ENCODE data around the gene SUMF1.

SUMF1 gene

DNA sequence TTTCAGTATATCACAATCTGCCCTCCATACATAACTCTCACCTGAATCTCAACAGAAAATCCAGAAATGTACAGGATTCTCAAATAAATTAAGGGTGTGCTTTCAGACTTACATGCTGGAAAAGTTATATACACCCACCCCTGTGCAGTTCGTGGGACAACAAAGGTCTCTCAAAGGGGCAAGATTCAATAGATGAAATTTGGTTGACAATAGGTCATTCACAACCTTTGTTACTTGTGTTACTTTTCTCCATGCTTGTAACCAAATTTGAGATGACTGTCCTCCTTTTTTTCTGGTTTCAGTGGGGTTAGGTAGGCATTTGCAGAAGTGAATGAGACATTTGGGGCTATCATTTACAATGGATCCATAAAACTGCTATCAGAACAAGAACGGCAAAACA lies 91.2 kb downstream of the SUMF1 start:
- DNase-seq = no peak

DNA sequence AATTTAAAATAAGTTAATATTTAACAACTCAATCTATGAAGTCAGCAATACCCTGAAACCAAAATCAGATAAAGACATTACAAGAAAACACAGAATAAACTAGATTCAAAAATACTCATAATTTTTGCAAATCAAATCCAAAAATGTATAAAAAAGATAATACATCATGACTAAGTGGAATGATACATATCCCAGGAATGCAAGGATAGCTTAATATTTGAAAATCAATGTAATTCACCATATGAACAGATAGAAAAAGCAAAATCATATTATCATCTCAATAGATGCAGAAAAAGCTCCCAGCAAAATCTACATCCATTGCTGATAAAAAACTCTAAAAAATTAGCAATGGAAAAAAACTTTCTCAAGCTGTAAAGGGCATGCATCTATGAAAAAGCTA lies 93.4 kb downstream of the SUMF1 start:
- no peak for DNase-seq

DNA sequence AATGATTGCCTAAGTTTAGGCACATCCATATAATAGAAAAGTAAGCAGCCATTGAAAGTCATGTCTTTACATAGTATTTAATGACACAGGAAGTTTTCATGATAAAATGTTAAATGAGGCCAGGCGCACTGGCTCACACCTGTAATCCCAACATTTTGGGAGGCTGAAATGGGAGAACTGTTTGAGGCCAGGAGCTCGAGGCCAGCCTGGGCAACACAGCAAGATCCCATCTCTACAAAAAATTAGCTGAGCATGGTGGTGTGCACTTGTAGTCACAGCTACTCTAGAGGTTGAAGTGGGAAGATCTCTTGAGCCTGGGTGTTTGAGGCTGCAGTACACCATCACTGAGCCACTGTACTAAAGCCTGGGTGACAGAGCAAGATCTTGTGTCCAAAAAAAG lies 104.5 kb downstream of the SUMF1 start:
- no peak for DNase-seq

DNA sequence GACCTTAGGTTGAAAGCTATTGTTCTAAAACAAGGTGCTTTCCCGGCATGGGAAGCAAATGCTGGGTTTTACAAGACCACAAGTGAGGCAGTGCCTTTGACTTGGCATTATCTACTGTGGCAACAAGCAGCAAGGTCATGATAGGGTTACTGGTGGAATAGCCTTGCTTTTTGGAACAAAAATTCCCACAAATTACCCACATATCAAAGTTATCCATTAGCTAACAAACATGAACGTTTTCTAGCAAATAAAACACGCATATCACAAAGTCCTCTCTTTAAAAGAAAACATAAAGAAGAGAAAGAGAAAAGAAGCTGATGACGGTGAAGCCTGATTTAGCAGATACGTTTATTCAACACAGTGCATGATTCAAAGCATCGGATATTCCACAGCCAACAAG lies 106.3 kb downstream of the SUMF1 start:
- no peak for DNase-seq

DNA sequence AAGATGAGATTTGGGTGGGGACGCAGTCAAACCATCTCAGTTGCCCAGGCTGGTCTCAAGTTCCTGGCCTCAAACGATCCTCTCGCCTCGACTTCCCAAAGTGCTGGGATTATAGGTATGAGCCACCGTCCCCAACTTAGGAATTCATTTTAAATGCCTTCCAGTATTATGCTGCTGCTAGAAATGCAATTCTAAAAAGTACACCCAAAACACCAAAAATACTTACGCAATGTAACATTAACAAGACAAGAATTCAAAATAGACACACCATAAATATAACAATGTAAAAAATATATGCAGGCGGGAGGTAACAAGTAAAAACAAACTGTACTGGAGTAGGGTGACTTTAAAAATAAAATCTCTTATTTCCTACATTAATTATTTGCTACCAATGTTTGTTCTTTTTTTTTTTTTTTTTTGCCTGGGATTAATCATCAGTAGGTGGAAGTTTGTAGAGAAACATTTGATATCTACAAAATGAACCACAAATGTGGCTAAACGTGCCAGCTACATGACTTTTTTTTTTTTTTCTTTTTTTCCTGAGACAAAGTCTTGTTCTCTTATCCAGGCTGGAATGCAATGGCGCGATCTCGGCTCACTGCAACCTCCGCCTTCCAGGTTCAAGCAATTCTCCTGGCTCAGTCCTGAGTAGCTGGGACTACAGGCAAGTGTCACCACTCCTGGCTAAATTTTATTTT lies 107.1 kb downstream of the SUMF1 start:
- DNase-seq = no peak

DNA sequence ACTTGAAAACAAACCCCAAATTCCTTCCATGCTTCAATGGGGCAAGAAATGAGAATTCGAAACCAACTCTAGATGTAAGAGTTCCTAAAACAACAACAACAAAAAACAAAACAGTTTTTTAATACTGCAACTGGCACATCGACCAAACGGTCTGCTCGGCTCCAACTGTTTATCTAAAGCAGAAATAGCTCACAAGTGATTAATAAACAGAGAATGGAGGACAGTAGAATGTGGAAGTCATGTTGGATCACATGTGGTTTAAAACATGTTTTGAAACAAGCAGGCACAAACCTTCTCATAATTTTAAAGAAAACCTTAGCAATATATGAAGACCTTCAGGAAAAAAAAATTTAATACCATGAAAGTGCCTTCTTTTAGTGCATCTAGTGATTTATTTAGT lies 108.8 kb downstream of the SUMF1 start:
- DNase-seq = no peak

DNA sequence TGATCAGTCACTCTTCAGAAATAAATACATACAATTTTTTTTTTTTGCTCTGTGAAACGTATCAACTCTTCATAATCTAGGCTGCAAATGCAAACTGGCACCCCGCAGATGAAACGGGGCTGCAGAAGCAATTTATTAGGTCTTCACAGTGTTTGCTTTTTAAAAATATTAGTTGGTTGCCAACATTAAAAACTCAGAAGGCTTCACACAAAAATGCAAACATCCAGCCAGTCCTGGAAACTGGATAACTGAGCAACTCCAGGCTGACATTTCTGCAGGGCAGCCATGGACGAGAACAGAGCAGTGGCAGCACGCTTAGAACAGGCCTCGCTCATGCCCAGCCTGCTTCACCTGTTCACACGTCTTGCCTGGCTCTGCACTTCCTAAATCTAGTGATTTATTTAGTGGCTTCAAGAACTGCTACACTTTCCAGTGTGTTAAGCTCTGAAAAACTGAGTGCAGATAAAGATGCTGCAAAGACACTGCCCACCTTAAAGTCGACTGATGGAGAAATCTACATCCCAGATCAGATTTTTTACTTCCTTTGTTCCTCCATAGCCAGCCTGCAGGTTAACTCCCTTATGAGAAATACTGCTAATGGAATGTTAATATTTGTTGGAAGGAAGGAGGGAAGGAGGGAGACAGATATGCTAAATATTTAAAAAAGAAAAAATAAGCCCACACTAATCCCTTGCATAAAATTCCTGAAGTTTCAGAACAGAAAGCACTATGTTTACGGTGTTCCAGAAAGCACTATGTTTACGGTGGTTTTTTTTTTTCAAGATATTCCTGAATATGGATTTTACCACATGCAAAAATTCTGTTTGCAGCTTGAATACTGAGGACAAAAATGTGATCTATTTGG lies 110.3 kb downstream of the SUMF1 start:
- DNase-seq = no peak

DNA sequence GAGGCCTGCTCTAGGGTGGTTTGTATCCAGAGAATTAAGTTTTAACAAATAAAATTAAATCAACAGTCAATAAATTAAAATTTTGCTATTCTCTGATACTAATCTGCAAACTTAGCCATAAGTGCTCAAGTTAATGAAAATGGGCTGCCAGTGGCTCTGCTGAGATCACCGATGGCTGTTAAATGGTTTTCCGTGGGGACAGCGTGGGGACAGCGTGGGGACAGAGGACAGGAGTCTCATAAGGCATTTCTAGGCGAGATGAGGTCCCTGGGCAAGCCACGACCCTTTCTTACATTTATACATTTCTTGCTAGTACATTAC lies 110.9 kb downstream of the SUMF1 start:
- DNase-seq = no peak

DNA sequence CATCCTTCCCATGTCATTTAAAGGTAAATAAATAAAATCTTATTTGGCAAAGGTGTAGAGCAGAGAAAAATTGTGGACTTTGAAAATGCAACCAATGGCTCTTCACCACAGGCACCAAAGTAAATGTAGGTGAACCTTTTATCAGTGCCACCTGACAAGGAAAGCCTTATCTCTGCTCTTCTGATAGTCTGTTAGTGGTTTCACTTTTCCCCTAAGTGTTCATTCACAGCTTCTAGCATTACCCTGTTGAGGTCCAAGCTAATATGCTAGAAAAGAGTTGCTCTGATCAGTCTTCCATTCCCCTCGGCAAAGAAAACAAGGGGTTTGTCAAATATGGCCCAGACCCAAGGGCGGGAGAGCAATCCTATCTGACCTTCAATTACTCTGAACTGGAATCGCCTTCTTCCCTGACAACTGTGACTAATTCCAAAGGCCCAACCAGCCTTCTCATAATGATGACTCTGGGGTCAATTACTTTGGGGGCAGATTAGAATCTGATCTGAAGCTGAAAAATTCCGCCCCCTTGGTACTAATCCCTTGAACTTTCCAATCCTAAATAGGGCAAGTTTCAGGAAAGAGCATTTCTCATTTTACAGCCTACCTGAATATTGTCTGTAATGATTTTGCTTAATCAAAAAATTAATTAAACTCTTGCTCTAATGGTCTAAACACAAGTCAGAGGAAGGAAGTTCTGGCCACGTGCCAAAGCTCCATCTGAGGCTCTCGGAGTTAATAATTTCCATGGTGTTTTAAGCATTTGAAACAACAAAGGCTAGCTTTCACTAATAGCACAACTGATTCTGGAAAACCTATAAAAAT lies 111.5 kb downstream of the SUMF1 start:
- no peak for DNase-seq

DNA sequence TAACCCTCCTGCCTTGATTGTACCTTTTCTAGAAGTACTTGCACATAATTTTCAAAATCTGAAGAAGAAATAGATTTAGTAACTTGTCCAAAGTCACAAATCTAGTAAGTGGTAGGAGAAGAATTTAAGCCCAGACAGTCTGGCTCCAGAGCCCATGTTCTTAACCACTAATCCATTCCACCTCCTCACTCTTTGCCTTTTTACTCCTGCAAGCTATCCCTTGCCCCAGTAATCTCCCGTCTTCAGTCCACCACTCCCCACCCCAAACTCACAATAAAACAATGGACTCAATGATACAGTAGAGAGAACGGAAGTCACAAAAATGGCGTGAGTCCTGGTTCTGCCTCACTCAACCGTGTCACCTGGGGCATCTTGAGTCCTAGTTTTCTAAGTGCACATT lies 115.2 kb downstream of the SUMF1 start:
- DNase-seq = no peak

DNA sequence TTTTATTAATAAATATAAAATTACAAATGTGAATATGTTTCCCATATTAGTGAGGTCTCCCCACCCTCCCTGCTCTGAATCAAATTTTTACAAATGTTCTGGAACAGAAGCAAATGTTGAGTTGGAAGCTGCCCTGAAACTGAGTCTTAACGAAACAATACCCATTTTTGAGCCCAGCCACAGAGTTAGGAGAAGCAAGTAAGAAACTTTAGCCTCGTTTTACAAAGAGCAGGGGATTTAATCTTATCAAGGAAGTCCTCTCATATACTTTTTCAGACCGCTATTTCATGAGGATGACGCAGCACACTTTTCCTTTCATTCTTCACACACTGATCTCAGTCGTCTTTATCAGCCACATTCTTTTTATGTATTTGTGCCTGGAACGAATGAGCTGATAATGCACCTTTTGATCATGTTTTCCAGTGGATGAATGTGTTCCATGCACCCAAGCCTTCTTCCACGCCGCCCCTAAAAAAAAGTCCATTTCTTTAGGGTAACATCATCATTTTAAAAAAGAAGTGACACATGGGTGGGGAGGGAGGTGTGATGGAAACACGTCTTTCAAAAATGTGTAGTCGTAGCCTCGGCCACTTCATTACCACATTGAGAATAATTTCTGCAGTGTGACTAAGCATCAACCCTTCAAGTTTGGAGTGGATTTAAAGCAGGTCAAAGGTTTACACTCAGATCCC lies 115.8 kb downstream of the SUMF1 start:
- no peak for DNase-seq

DNA sequence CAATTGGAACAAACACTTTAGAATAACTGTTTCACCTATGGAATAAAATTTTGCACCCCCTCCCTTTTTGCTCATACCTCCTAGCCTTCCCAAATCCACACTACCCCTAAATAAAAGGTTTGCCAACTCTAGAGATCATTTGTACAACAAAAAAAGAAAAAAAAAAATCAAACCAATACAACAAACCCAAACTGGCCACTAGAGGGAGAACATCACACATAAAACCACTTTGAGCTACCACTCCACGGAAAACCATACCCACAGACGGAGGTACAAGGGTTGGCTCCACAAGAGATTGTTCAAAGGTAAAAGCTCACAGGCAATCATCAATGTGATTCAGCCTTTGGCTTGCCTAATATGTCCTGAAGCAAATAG lies 116.3 kb downstream of the SUMF1 start:
- peak; percentile 4 to 37 for DNase-seq

DNA sequence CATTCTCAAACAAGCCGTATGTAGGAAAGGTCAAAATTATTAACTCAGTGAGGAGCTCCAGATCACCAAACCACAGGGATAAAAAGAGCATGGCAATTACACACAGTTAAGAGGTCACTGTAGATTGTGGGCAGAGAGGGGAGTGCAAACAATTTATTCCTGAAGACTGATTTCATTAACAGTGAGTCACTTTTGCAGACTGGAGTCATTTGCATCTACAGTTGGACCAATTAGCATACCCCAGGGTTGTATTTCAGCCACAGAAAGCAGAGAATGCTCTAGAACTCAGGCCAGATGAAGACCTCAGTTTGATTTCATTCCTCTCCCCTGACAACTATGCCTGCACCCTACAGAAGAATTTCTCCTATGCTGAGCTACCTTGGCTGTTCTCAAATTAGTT lies 123.8 kb downstream of the SUMF1 start:
- no peak for DNase-seq

DNA sequence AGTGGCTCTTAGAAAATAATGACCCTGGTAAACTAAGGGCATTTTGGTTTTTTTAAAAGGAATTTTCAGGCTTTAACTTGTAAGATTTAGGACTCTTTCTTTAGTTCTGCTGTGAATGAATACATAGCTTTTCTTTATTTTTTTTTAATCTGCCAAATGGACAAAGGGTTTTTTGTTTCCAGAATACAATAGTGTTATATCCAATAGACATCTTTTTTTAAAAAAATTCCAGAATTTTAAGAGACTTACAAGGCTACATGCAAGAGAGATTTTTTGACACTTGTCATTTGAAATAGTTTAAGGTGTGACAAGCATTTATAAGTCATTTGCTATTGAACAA lies 125.8 kb downstream of the SUMF1 start:
- DNase-seq = no peak

DNA sequence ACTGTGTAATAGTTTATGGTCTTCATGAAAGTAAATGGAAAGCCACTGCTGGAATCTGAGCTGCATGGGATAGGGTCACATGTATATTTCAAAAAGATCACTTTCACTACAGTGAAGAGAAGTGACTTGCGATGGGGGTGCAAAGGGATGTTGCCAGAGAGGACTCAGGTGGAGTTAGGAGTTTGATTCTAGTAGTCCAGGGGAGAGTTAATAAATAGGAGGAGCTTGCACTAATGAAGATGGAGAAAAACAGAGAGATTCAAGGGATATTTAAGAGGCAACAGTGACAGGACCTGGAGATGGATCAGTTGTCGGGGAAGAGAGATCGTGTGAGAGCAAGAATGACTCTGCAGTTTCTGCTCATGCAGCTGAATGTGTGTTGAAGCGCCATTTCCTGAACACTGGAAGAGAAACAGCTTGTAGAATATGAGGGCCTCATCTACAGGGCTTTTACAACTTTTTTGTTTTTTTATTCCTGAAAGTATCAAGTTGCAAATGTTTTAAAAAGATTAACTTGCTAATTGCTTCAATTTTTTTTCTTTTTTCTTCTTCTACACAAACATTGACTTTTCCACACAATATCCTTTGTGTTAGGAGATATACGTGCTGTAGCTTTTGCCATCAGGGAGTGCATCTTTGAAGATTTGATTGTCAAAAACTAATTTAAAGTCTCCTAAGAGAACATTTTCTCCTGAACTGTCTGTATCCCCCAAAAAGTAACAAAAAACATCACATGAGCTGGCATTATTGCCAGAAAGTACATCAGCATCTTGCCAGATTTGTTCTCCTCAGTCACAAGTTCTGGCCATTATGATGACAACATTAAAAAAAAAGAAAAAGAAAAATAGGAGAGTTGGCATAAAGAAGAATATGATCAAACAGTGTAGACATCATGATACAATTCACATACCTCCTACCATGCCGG lies 126.4 kb downstream of the SUMF1 start:
- DNase-seq = no peak

DNA sequence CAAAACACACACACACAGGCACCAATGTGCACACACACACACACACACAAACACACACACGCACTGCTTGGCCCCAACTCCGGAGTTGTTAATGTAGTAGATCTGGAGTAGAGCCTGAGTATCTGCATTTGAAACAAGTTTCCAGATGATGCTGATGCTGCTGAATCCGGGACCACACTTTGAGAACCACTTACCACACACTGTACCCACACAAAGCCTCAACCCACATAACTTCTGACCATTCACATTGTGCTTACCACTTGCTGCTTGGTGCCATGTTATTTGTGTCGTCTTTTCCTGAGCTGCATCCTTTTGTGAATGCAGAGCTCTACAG lies 127.0 kb downstream of the SUMF1 start:
- DNase-seq = no peak

DNA sequence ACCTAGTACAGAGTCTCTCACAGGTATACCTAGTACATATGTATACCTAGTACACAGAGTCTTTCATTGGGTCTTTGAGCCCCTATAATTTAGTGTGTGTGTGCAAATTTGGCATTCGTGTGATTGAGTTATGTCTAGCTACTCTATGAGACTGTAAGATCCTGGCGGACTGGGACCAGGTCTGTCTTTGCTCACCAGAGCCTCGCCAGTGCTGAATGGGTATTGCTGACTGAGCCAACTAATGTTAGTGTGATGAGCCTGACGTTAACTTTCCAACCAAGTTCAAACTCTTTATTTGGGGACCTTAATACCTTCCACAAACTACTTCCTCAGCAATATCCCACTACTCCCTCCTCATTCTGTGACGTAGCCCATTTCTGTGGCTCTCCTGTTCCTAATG lies 128.3 kb downstream of the SUMF1 start:
- DNase-seq = no peak

DNA sequence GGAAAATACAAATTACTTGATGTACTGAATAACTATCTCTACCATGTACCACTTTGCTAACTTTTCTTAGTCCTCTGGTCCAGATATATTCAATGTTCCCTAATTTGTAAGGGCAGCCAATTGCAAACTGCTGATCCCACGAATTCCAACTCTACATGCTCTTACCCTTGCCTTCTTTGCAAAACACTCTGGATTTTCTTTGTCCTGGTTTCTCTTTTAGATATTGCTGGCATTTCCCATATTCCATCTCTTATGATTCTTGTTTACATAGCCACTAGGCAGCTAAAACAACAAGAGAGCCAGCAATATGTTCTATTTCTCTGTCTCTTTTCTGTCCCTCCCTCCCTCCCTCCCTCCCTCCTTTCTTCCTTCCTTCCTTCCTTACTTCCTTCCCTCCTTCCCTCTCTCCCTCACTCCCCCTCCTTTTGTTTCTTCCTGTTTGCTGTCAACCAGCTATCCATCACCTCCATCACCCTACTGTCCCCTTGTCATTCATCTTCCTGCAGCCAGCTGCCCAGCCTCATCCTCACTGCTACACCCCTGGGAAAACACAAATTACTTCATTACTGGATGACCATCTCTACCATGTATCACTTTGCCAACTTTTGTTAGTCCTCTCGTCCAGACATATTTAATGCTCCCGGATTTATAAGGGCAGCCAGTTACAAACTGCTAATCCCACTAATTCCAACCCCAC lies 130.1 kb downstream of the SUMF1 start:
- DNase-seq = no peak

DNA sequence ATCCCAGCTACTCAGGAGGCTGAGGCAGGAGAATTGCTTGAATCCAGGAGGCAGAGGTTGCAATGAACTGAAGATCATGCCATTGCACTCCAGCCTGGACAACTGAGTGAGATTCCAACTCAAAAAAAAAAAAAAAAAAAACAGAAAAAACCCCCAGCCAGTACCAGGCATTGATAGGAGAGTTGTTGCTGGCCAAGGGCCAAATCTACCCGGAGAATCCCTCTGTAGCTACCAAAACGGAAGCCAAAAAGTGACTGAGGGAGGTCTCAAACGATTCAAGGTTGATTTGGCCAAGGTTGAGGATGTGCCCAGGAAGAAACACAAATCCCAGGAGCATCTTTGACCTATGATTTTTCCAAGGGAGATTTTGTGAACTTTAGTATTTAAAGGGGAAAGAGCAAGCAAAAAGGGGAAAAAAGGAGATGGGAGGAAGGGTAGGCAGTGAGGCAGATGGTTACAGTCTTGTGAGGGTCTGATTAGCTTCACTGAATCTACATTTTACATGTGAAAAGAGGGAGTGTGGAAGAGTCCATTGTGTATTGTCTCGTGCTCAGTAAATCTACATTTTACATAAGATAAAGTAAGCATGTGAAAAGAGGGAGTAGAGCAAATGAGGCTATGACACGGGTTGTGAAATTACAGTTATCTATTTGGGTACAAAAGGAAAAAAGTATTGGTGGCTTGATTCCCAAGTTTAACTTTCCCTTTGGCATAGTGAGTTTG lies 131.1 kb downstream of the SUMF1 start:
- no peak for DNase-seq

DNA sequence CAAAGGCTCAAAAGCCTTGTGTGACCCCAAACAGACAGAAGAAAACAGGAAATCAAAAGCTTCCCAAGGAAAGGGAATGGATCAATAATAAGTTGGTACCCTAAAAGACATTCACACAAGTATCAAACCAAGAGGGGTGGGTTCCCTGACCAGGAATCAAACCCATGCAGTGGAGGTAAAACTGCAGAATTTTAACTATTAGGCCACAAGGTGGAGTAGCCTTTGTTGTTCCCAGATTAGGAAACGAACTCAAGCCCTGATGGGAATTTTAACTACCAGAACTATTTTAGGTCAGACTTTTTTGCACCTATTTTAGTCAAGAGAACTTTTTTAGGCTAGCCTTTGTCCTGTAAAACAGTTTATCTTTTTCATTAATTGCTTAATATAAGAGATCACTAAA lies 132.5 kb downstream of the SUMF1 start:
- DNase-seq = no peak

DNA sequence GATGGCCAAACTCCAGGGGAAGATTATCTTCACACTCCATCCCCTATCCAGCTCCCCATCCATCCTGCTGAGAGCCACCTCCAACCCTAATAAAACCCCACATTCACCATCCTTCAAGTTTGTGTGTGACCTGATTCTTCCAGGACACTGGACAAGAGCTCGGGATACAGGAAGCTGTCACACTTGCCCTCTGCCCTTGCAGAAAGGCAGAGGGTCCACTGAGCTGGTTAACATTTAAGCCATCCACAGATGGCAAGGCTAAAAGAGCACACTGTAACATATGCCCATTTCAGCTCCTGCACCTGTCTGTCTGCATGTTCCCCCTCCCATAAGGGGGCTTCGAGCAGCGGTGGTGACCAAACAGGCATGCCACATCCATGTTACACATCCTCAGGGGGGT lies 134.1 kb downstream of the SUMF1 start:
- no peak for DNase-seq

All from SHP77 (cell line).